Ishikawa (cell line): ENCODE results near the gene TGM5.

ENCODE experiments used
- CEBPB ChIP-seq: IDR thresholded peaks from 2 replicates; pipeline ENCODE4 v1.6.1; 2012
- CREB1 ChIP-seq: IDR thresholded peaks from 2 replicates; pipeline ENCODE4 v1.6.1; 2012; ENCODE audit warnings: low read depth
- EGR1 ChIP-seq: IDR thresholded peaks from 2 replicates; pipeline ENCODE4 v1.6.1; 2012
- EP300 ChIP-seq: IDR thresholded peaks from 2 replicates; pipeline ENCODE4 v1.6.1; 2012; ENCODE audit warnings: borderline replicate concordance
- NFIC ChIP-seq: IDR thresholded peaks from 2 replicates; pipeline ENCODE4 v1.6.1; 2012
- RAD21 ChIP-seq: IDR thresholded peaks from 2 replicates; pipeline ENCODE4 v1.6.1; 2012; ENCODE audit warnings: low read depth
- TAF1 ChIP-seq: IDR thresholded peaks from 2 replicates; pipeline ENCODE4 v1.6.1; 2012; ENCODE audit warnings: low read depth, mild to moderate bottlenecking
- ZBTB7A ChIP-seq: IDR thresholded peaks from 2 replicates; pipeline ENCODE4 v1.6.1; 2012; ENCODE audit warnings: low read depth
- TF ChIP-seq, protein P1 (sequence below): IDR thresholded peaks from 2 replicates; pipeline ENCODE4 v1.6.1; 2012; ENCODE audit warnings: low read depth, mild to moderate bottlenecking

DNA sequence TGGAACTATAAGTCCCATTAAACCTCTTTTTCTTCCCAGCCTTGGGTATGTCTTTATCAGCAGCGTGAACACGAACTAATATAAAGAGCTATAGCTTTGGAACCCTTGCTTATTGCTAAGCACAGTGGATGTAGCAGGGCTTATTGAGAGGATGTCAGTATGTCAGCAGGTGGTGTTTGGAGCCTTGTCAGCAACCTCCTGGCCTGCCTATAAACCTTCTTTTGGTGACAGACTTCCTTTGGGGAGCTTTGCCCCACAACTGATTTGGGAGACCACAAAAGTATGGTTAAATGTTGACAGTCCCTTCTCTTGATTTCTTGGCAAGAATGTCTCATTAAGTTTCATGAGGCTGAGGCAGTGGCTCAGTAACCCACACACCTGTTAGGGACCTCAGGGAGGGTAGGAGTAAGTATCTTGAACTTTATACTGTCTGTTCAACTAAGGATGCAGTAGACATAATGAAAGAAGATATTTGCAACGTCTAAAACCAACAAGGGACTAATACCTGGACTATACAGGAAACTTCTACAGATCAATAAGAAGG lies 66.7 kb downstream of the TGM5 start:
- no peak for TF ChIP-seq EGR1
- no peak for TF ChIP-seq ZBTB7A
- no peak for TF ChIP-seq EP300
- TF ChIP-seq TAF1, result no peak
- TF ChIP-seq RAD21, result no peak
- no peak for TF ChIP-seq NFIC
- TF ChIP-seq, protein P1, sequence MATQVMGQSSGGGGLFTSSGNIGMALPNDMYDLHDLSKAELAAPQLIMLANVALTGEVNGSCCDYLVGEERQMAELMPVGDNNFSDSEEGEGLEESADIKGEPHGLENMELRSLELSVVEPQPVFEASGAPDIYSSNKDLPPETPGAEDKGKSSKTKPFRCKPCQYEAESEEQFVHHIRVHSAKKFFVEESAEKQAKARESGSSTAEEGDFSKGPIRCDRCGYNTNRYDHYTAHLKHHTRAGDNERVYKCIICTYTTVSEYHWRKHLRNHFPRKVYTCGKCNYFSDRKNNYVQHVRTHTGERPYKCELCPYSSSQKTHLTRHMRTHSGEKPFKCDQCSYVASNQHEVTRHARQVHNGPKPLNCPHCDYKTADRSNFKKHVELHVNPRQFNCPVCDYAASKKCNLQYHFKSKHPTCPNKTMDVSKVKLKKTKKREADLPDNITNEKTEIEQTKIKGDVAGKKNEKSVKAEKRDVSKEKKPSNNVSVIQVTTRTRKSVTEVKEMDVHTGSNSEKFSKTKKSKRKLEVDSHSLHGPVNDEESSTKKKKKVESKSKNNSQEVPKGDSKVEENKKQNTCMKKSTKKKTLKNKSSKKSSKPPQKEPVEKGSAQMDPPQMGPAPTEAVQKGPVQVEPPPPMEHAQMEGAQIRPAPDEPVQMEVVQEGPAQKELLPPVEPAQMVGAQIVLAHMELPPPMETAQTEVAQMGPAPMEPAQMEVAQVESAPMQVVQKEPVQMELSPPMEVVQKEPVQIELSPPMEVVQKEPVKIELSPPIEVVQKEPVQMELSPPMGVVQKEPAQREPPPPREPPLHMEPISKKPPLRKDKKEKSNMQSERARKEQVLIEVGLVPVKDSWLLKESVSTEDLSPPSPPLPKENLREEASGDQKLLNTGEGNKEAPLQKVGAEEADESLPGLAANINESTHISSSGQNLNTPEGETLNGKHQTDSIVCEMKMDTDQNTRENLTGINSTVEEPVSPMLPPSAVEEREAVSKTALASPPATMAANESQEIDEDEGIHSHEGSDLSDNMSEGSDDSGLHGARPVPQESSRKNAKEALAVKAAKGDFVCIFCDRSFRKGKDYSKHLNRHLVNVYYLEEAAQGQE, result no peak
- TF ChIP-seq CEBPB, result no peak
- no peak for TF ChIP-seq CREB1
